IMR-90 (cell line): Measurements from ENCODE around the gene PARL. TPM values are rescaled to one million over a fixed set of nuclear protein-coding genes. Genes with fewer than 3 reads are reported as not detected.

ENCODE experiments used
- ATAC-seq: fragments of 200-7000 bp; cut with Tn5 transposase; 2 replicates; pipeline ENCODE4 v1.9.1; 2020; ENCODE audit warnings: low read depth, mild to moderate bottlenecking, moderate library complexity
- BruUV-seq: library from RNA; stranded (reverse); fragments of 400-500 nt; replicated peaks from 2 replicates; lab custom pipeline; 2021; lab: Mats Ljungman, UMichigan
- CTCF ChIA-PET: fragments of 300-600 bp; formaldehyde crosslinking; extraction: SDS; loops from one replicate; lab custom pipeline; 2021; ENCODE audit warnings: antibody characterized with exemption; lab: Yijun Ruan, JAX
- POLR2A ChIA-PET: fragments of 300-600 bp; sonication (Branson Sonifier 250); formaldehyde crosslinking; loops from one replicate; lab custom pipeline; 2022; ENCODE audit warnings: antibody characterized with exemption; ENCODE audit not compliant: unreplicated experiment; lab: Charles Lee
- DNase-seq: peaks from one replicate; pipeline ENCODE4 v3.0.0; 2013
- H2AFZ ChIP-seq: replicated peaks from 2 replicates; pipeline ENCODE3; 2013; ENCODE audit warnings: low read length, mild to moderate bottlenecking; ENCODE audit not compliant: poor library complexity
- H2AK5ac ChIP-seq: 2 replicates; pipeline ENCODE4 v1.6.1; 2013; ENCODE audit warnings: low read depth, low read length, inconsistent platforms
- H2AK9ac ChIP-seq: replicated peaks from 2 replicates; pipeline ENCODE3; 2013; ENCODE audit warnings: mild to moderate bottlenecking, low read depth, low read length, moderate library complexity; ENCODE audit not compliant: poor library complexity
- H2BK120ac ChIP-seq: 2 replicates; pipeline ENCODE4 v1.6.1; 2013; ENCODE audit warnings: low read depth, low read length, inconsistent platforms
- H2BK15ac ChIP-seq: 3 replicates; pipeline ENCODE4 v1.6.1; 2013; ENCODE audit warnings: low read depth, low read length, inconsistent platforms
- H2BK20ac ChIP-seq: 2 replicates; pipeline ENCODE4 v1.6.1; 2013; ENCODE audit warnings: low read depth, mild to moderate bottlenecking, inconsistent platforms, low read length, moderate library complexity
- H2BK5ac ChIP-seq: 2 replicates; pipeline ENCODE4 v1.6.1; 2013; ENCODE audit warnings: mild to moderate bottlenecking, low read depth, low read length, inconsistent platforms; ENCODE audit not compliant: poor library complexity, severe bottlenecking
- H3K14ac ChIP-seq: replicated peaks from 2 replicates; pipeline ENCODE4 v1.6.1; 2013; ENCODE audit warnings: low read depth, low read length, inconsistent platforms
- H3K18ac ChIP-seq: 2 replicates; pipeline ENCODE4 v1.6.1; 2013; ENCODE audit warnings: low read depth, low read length, control low read depth
- H3K23ac ChIP-seq: 2 replicates; pipeline ENCODE4 v1.6.1; 2013; ENCODE audit warnings: low read depth, low read length, inconsistent platforms
- H3K27ac ChIP-seq: 2 replicates; pipeline ENCODE4 v1.5.1; 2013; ENCODE audit warnings: mild to moderate bottlenecking, control low read depth, low read length; ENCODE audit not compliant: insufficient read depth
- H3K27me3 ChIP-seq: 2 replicates; pipeline ENCODE4 v1.6.1; 2013; ENCODE audit warnings: low read length; ENCODE audit not compliant: control insufficient read depth, insufficient read depth
- H3K36me3 ChIP-seq: 2 replicates; pipeline ENCODE4 v1.6.1; 2013; ENCODE audit warnings: low read length, mixed read lengths; ENCODE audit not compliant: control insufficient read depth, insufficient read depth
- H3K4ac ChIP-seq: 2 replicates; pipeline ENCODE4 v1.6.1; 2013; ENCODE audit warnings: low read depth, low read length, inconsistent platforms
- H3K4me1 ChIP-seq: 2 replicates; pipeline ENCODE4 v1.6.1; 2013; ENCODE audit warnings: low read length, mixed read lengths; ENCODE audit not compliant: control insufficient read depth, insufficient read depth
- H3K4me2 ChIP-seq: 2 replicates; pipeline ENCODE4 v1.6.1; 2013; ENCODE audit warnings: low read depth, mild to moderate bottlenecking, control low read depth, low read length, moderate library complexity
- H3K4me3 ChIP-seq: 2 replicates; pipeline ENCODE4 v1.5.1; 2013; ENCODE audit warnings: low read depth, mild to moderate bottlenecking, control low read depth, low read length, moderate library complexity; ENCODE audit not compliant: insufficient read depth
- H3K56ac ChIP-seq: 2 replicates; pipeline ENCODE4 v1.6.1; 2013; ENCODE audit warnings: low read length, inconsistent platforms; ENCODE audit not compliant: insufficient read depth; ENCODE audit errors: extremely low read depth
- H3K79me1 ChIP-seq, 2 experiments: 2 replicates each; pipeline ENCODE4 v1.6.1; 2013; ENCODE audit warnings: low read length in 2 of 2, inconsistent platforms in 1 of 2, low read depth in 1 of 2
- H3K9ac ChIP-seq: 2 replicates; pipeline ENCODE4 v1.6.1; 2013; ENCODE audit warnings: low read depth, low read length, control low read depth
- H3K9me1 ChIP-seq: 2 replicates; pipeline ENCODE4 v1.6.1; 2013; ENCODE audit warnings: low read length, inconsistent platforms; ENCODE audit not compliant: insufficient read depth
- H3K9me3 ChIP-seq: 2 replicates; pipeline ENCODE4 v1.6.1; 2013; ENCODE audit warnings: low read length; ENCODE audit not compliant: control insufficient read depth, insufficient read depth
- H4K20me1 ChIP-seq: 2 replicates; pipeline ENCODE4 v1.6.1; 2013; ENCODE audit warnings: low read length, inconsistent platforms; ENCODE audit not compliant: insufficient read depth
- H4K5ac ChIP-seq: 2 replicates; pipeline ENCODE4 v1.6.1; 2013; ENCODE audit warnings: mild to moderate bottlenecking, low read depth, low read length, control low read depth
- H4K8ac ChIP-seq, 2 experiments: 2 replicates each; pipeline ENCODE4 v1.6.1; 2013; ENCODE audit warnings: low read depth in 2 of 2, low read length in 2 of 2, control low read depth in 1 of 2, inconsistent platforms in 1 of 2
- H4K91ac ChIP-seq: 2 replicates; pipeline ENCODE4 v1.6.1; 2013; ENCODE audit warnings: low read depth, low read length, inconsistent platforms; ENCODE audit not compliant: insufficient read depth
- BHLHE40 ChIP-seq: fragments of 150-350 bp; IDR thresholded peaks from 2 replicates; pipeline ENCODE4 v1.6.1; 2016; ENCODE audit warnings: mild to moderate bottlenecking, low read depth, low read length
- CTCF ChIP-seq: conservative IDR thresholded peaks from 2 replicates; pipeline ENCODE4 v1.5.1; 2012; ENCODE audit warnings: mild to moderate bottlenecking, low read depth, low read length, improper control_type of control experiment
- ELK1 ChIP-seq: fragments of 150-350 bp; IDR thresholded peaks from 2 replicates; pipeline ENCODE4 v1.6.1; 2016; ENCODE audit warnings: low read depth, mild to moderate bottlenecking, low read length, moderate library complexity, borderline replicate concordance
- MAFK ChIP-seq: IDR thresholded peaks from 2 replicates; pipeline ENCODE4 v1.6.1; 2012; ENCODE audit warnings: low read depth, low read length, improper control_type of control experiment
- MAZ ChIP-seq: IDR thresholded peaks from 2 replicates; pipeline ENCODE4 v1.6.1; 2012; ENCODE audit warnings: low read depth, mild to moderate bottlenecking, low read length, improper control_type of control experiment, moderate library complexity, borderline replicate concordance
- NFE2L2 ChIP-seq: fragments of 150-350 bp; IDR thresholded peaks from 2 replicates; pipeline ENCODE4 v1.6.1; 2016; ENCODE audit warnings: low read depth, mild to moderate bottlenecking, low read length
- POLR2A ChIP-seq: IDR thresholded peaks from 2 replicates; pipeline ENCODE4 v1.6.1; 2012; ENCODE audit warnings: mild to moderate bottlenecking, low read depth, low read length
- RFX5 ChIP-seq: IDR thresholded peaks from 2 replicates; pipeline ENCODE4 v1.8.0; 2012; ENCODE audit warnings: low read depth, mild to moderate bottlenecking, low read length, moderate library complexity
- SMC3 ChIP-seq: fragments of 150-350 bp; IDR thresholded peaks from 2 replicates; pipeline ENCODE4 v1.6.1; 2016; ENCODE audit warnings: low read depth, mild to moderate bottlenecking, antibody characterized with exemption, low read length, moderate library complexity
- USF2 ChIP-seq: fragments of 150-350 bp; IDR thresholded peaks from 2 replicates; pipeline ENCODE4 v1.6.1; 2017; ENCODE audit warnings: mild to moderate bottlenecking, antibody characterized with exemption, low read length, low read depth
- WGBS, 2 experiments: methylation state at CpG; one replicate each; pipeline versions ENCODE4 v1.1.5 to v1.1.7; 2013; ENCODE audit warnings: missing lambda C conversion rate in 2 of 2; ENCODE audit not compliant: insufficient read length in 1 of 2; ENCODE audit errors: extremely low coverage in 2 of 2; 5-methylcytosine and 5-hydroxymethylcytosine counted together
- dilution Hi-C: fragments of 300-500 bp; cut with HindIII; formaldehyde crosslinking; loops from one replicate; pipeline ENCODE4 v1.14.3; 2018; ENCODE audit warnings: low sequenced_read_pairs; ENCODE audit not compliant: unreplicated experiment
- in situ Hi-C: fragments of 300-500 bp; cut with MboI; formaldehyde crosslinking; loops from 3 replicates; pipeline ENCODE4 v1.14.3; 2019; ENCODE audit warnings: low sequenced_read_pairs, inconsistent platforms, mixed read lengths
- intact Hi-C: fragments of 100-400 bp; cut with micrococcal nuclease; formaldehyde crosslinking; loops from 2 replicates; pipeline ENCODE4 v1.10.0; 2022
- polyA plus RNA-seq, 3 experiments: library from polyadenylated mRNA; depleted of rRNA; stranded (reverse); fragments of >200 nt; gene quantifications; 2 replicates each; pipeline ENCODE4 v1.2.3, GENCODE V29; 2012; ENCODE audit warnings: low replicate concordance in 1 of 3
- total RNA-seq: library from RNA; depleted of rRNA; stranded (reverse); fragments of >200 nt; gene quantifications from 2 replicates; pipeline ENCODE4 v1.2.3, GENCODE V29; 2012

The PARL gene
- total and polyA plus RNA-seq, 2 of the 4 experiments (the other 2 are of a cell fraction) = 35.5 to 42.6 TPM

- Histone ChIP-seq H2AK9ac (no peak overlapping the region), H2AK5ac (no peak overlapping the region), H3K23ac (no peak overlapping the region), H3K9me1 (peaks cover 5% of the 10 kb centered on the region; the same call in 1 of the 2 replicates), H2BK20ac (no peak overlapping the region), H2BK15ac (no peak overlapping the region), H3K18ac (no peak overlapping the region), H4K8ac (no peak overlapping the region), H4K20me1 (peaks cover 6% of the 10 kb centered on the region), H3K9me3 (no peaks in the 10 kb centered on the region), H3K4me3 (no peak overlapping the region), H3K36me3 (peaks cover 25% of the 10 kb centered on the region), H4K5ac (no peak overlapping the region), H3K56ac (no peak overlapping the region), H4K91ac (no peak overlapping the region), H3K4me1 (peaks cover 2% of the 10 kb centered on the region), H2BK120ac (no peak overlapping the region), H3K14ac (no peak overlapping the region), H3K9ac (no peak overlapping the region), H3K4ac (no peak overlapping the region), H3K27me3 (no peaks in the 10 kb centered on the region), H3K4me2 (no peak overlapping the region), H2AFZ (no peak overlapping the region), H2BK5ac (no peak overlapping the region), H3K27ac (no peak overlapping the region), H3K79me1 (peaks cover 0 to 8% of the 10 kb centered on the region in 2 experiments; a peak in 1 of 4 replicates)
- dilution Hi-C loops (no loop called here), intact Hi-C loops (no loop called here), in situ Hi-C loops (no loop called here)
- WGBS, 2 experiments = no CpG with 5 or more reads among the region's 9 CpGs
- ATAC-seq (no peak), DNase-seq (no peak)
- ChIA-PET CTCF (interaction anchor here (0.9 to 1.8 kb wide), 2 partner anchors 9 to 22 kb away, joined by 3 to 4 read pairs; partner anchors contain the start of gene MAP6D1), POLR2A (no interaction called here)
- TF ChIP-seq BHLHE40 = no peak
- TF ChIP-seq ELK1 = no peak
- no peak for TF ChIP-seq MAZ
- TF ChIP-seq POLR2A = no peak
- no peak for TF ChIP-seq RFX5
- no peak for TF ChIP-seq CTCF
- TF ChIP-seq NFE2L2 = no peak
- TF ChIP-seq SMC3 = no peak
- TF ChIP-seq MAFK = no peak
- no peak for TF ChIP-seq USF2
- BruUV-seq = no TSS peak
These were observed 69.1 kb downstream of the PARL start for GRCh38 chr3:183815563-183815940.
